AG20443 (cell line): ENCODE results near the gene CSF2.
"Not testable (repeated sequence)": the region's sequence is repeated elsewhere in the genome, so short reads cannot be mapped to it uniquely, and the experiment has no call there.

Source experiments
- DNase-seq: peaks from one replicate; pipeline ENCODE4 v3.0.0; 2012; ENCODE audit warnings: low spot score, mixed read lengths

CSF2 gene

GRCh38 chr5:132108957-132109356 is 35.4 kb downstream of the CSF2 start:
- DNase-seq: not testable (repeated sequence)

GRCh38 chr5:132109494-132110053 is 36.0 kb downstream of the CSF2 start:
- no peak for DNase-seq

GRCh38 chr5:132110195-132110594 is 36.6 kb downstream of the CSF2 start:
- DNase-seq: no peak

GRCh38 chr5:132110930-132111329 is 37.3 kb downstream of the CSF2 start:
- DNase-seq: no peak

GRCh38 chr5:132112111-132112510 is 38.5 kb downstream of the CSF2 start:
- DNase-seq: no peak

GRCh38 chr5:132114150-132115121 is 40.8 kb downstream of the CSF2 start:
- DNase-seq: no peak

- DNase-seq: no peak
Observed at GRCh38 chr5:132115375-132115774, 41.8 kb downstream of the CSF2 start.

GRCh38 chr5:132116072-132116471 is 42.5 kb downstream of the CSF2 start:
- no peak for DNase-seq

- DNase-seq: not testable (repeated sequence)
Observed at GRCh38 chr5:132116909-132117489, 43.4 kb downstream of the CSF2 start.

- not testable (repeated sequence) for DNase-seq
Observed at GRCh38 chr5:132120717-132121116, 47.1 kb downstream of the CSF2 start.

- DNase-seq: not testable (repeated sequence)
Observed at GRCh38 chr5:132122971-132123370, 49.4 kb downstream of the CSF2 start.

GRCh38 chr5:132123578-132123977 is 50.0 kb downstream of the CSF2 start:
- not testable (repeated sequence) for DNase-seq
